Right renal cortex interstitium (tissue), 3 donors: Measurements from ENCODE around the gene SLC22A15. TPM values are rescaled to one million over a fixed set of nuclear protein-coding genes. Genes with fewer than 3 reads are reported as not detected.
"Not testable (repeated sequence)": the region's sequence is repeated elsewhere in the genome, so short reads cannot be mapped to it uniquely, and the experiment has no call there.

Experiments
- DNase-seq, 3 donors: peaks; one replicate each; pipeline ENCODE4 v3.0.0-alpha.2; 2013; ENCODE audit warnings: low read depth in 3 of 3, low spot score in 2 of 3
- polyA plus RNA-seq, 3 donors: library from polyadenylated mRNA; unstranded; fragments of 120-200 nt; gene quantifications; one replicate each; pipeline ENCODE4 v1.2.1, GENCODE V29; 2013; ENCODE audit not compliant: insufficient read length in 3 of 3

SLC22A15 gene
- polyA plus RNA-seq, 3 donors: 4.6 to 6.4 (median 5.0) TPM

- DNase-seq: no peak
Observed at GRCh38 chr1:115980998-115981993, 5.0 kb downstream of the SLC22A15 start.

- no peak for DNase-seq
Observed at GRCh38 chr1:115982400-115982799, 6.1 kb downstream of the SLC22A15 start.

- no peak for DNase-seq
Observed at GRCh38 chr1:115983584-115983983, 7.3 kb downstream of the SLC22A15 start.

- DNase-seq: no peak
Observed at GRCh38 chr1:115987623-115988022, 11.3 kb downstream of the SLC22A15 start.

GRCh38 chr1:115988953-115989352 lies 12.6 kb downstream of the SLC22A15 start:
- no peak for DNase-seq

- no peak for DNase-seq
Observed at GRCh38 chr1:115989699-115990098, 13.4 kb downstream of the SLC22A15 start.

- no peak for DNase-seq
Observed at GRCh38 chr1:115991909-115992308, 15.6 kb downstream of the SLC22A15 start.

GRCh38 chr1:115997921-115998320 lies 21.6 kb downstream of the SLC22A15 start:
- not testable (repeated sequence) for DNase-seq

- no peak for DNase-seq
Observed at GRCh38 chr1:116001739-116002487, 25.6 kb downstream of the SLC22A15 start.

GRCh38 chr1:116002781-116003420 lies 26.6 kb downstream of the SLC22A15 start:
- no peak for DNase-seq

GRCh38 chr1:116003823-116004222 lies 27.5 kb downstream of the SLC22A15 start:
- no peak for DNase-seq

- DNase-seq: no peak
Observed at GRCh38 chr1:116006486-116006964, 30.2 kb downstream of the SLC22A15 start.

GRCh38 chr1:116008656-116009390 lies 32.5 kb downstream of the SLC22A15 start:
- DNase-seq: no peak

GRCh38 chr1:116012716-116013115 lies 36.4 kb downstream of the SLC22A15 start:
- DNase-seq: no peak

GRCh38 chr1:116015679-116016078 lies 39.4 kb downstream of the SLC22A15 start:
- DNase-seq: no peak

GRCh38 chr1:116018007-116018406 lies 41.7 kb downstream of the SLC22A15 start:
- DNase-seq: no peak

- DNase-seq: no peak
Observed at GRCh38 chr1:116019653-116020253, 43.4 kb downstream of the SLC22A15 start.

- peak in 2 of 3 donors; percentile 5 to 29 for DNase-seq
Observed at GRCh38 chr1:116020668-116021272, 44.5 kb downstream of the SLC22A15 start.

- DNase-seq: no peak
Observed at GRCh38 chr1:116024626-116025025, 48.3 kb downstream of the SLC22A15 start.
